OCI-LY7 (cell line): Measurements from ENCODE around the gene TSR3. TPM values are rescaled to one million over a fixed set of nuclear protein-coding genes. Genes with fewer than 3 reads are reported as not detected.

Experiments used
- BruUV-seq: library from RNA; stranded (reverse); fragments of 400-500 nt; replicated peaks from 2 replicates; lab custom pipeline; 2021; lab: Mats Ljungman, UMichigan
- CTCF ChIA-PET: fragments of 300-600 bp; sonication (Branson Sonifier 250); formaldehyde crosslinking; loops from one replicate; lab custom pipeline; 2022; ENCODE audit warnings: antibody characterized with exemption; ENCODE audit not compliant: unreplicated experiment; lab: Charles Lee
- POLR2A ChIA-PET: fragments of 300-600 bp; sonication (Branson Sonifier 250); formaldehyde crosslinking; loops from one replicate; lab custom pipeline; 2022; ENCODE audit warnings: antibody characterized with exemption; lab: Charles Lee
- DNase-seq: peaks from one replicate; pipeline ENCODE4 v3.0.0-alpha.2; 2015; ENCODE audit warnings: low spot score
- H2AFZ ChIP-seq: fragments of 200-600 bp; sonication (generic), shearing (Covaris generic); 2 replicates; pipeline ENCODE4 v1.6.1; 2014; ENCODE audit warnings: mild to moderate bottlenecking, antibody characterized with exemption, low read length, moderate library complexity
- H3K27ac ChIP-seq: fragments of 200-600 bp; sonication (generic); 2 replicates; pipeline ENCODE4 v1.5.1; 2014; ENCODE audit warnings: mixed run types, low read depth, mild to moderate bottlenecking, moderate library complexity, low read length, inconsistent platforms; ENCODE audit not compliant: poor library complexity, severe bottlenecking
- H3K36me3 ChIP-seq: fragments of 200-600 bp; sonication (generic); 2 replicates; pipeline ENCODE4 v1.6.1; 2014; ENCODE audit warnings: mild to moderate bottlenecking, antibody characterized with exemption, low read length, moderate library complexity, mixed read lengths; ENCODE audit not compliant: insufficient read depth
- H3K4me1 ChIP-seq: fragments of 200-600 bp; sonication (generic); 2 replicates; pipeline ENCODE4 v1.5.1; 2014; ENCODE audit warnings: mild to moderate bottlenecking, low read length; ENCODE audit not compliant: insufficient read depth, poor library complexity, severe bottlenecking
- H3K4me2 ChIP-seq: fragments of 200-600 bp; sonication (generic); 2 replicates; pipeline ENCODE4 v1.6.1; 2014; ENCODE audit warnings: mild to moderate bottlenecking, low read length
- H3K4me3 ChIP-seq: fragments of 200-600 bp; sonication (generic); 2 replicates; pipeline ENCODE4 v1.5.1; 2014; ENCODE audit warnings: mild to moderate bottlenecking, low read depth, low read length; ENCODE audit not compliant: poor library complexity, severe bottlenecking
- H3K79me2 ChIP-seq: fragments of 200-600 bp; sonication (generic); 2 replicates; pipeline ENCODE4 v1.6.1; 2016; ENCODE audit warnings: low read depth, mild to moderate bottlenecking, low read length, moderate library complexity, mixed read lengths; ENCODE audit not compliant: insufficient read depth
- H3K9me2 ChIP-seq: fragments of 200-600 bp; sonication (generic); 2 replicates; pipeline ENCODE4 v1.6.1; 2016; ENCODE audit warnings: mild to moderate bottlenecking, low read length, mixed read lengths; ENCODE audit not compliant: insufficient read depth
- H3K9me3 ChIP-seq: fragments of 200-600 bp; sonication (generic); 2 replicates; pipeline ENCODE4 v1.6.1; 2014; ENCODE audit warnings: mild to moderate bottlenecking, mixed run types, low read length, mixed read lengths
- H4K20me1 ChIP-seq: fragments of 200-600 bp; sonication (generic); 2 replicates; pipeline ENCODE4 v1.6.1; 2014; ENCODE audit warnings: mild to moderate bottlenecking, antibody characterized with exemption, low read length, moderate library complexity, mixed read lengths; ENCODE audit not compliant: insufficient read depth
- CTCF ChIP-seq: fragments of 200-600 bp; sonication (generic); conservative IDR thresholded peaks from 2 replicates; pipeline ENCODE4 v1.5.1; 2014; ENCODE audit warnings: mild to moderate bottlenecking, antibody characterized with exemption, low read length, moderate library complexity, mixed read lengths
- EZH2phosphoT487 ChIP-seq: fragments of 200-600 bp; sonication (generic); IDR thresholded peaks from 2 replicates; pipeline ENCODE4 v1.6.1; 2018; ENCODE audit warnings: low read depth, borderline replicate concordance, mild to moderate bottlenecking, mixed run types, antibody characterized with exemption, low read length, moderate library complexity, mixed read lengths
- intact Hi-C: fragments of 100-400 bp; cut with micrococcal nuclease; formaldehyde crosslinking; loops from one replicate; pipeline ENCODE4 v1.10.0; 2022; ENCODE audit not compliant: unreplicated experiment
- total RNA-seq, 2 experiments: library from RNA; depleted of rRNA in 1 of 2; stranded (reverse); fragments of >200 nt in 1 of 2; shearing (Covaris generic) in 1 of 2; gene quantifications; 2 replicates each; pipeline ENCODE4 v1.2.3, GENCODE V29; 2014 to 2022

TSR3 gene
- total RNA-seq, 2 experiments from 2014 or later: 47.2 to 75.8 TPM

DNA sequence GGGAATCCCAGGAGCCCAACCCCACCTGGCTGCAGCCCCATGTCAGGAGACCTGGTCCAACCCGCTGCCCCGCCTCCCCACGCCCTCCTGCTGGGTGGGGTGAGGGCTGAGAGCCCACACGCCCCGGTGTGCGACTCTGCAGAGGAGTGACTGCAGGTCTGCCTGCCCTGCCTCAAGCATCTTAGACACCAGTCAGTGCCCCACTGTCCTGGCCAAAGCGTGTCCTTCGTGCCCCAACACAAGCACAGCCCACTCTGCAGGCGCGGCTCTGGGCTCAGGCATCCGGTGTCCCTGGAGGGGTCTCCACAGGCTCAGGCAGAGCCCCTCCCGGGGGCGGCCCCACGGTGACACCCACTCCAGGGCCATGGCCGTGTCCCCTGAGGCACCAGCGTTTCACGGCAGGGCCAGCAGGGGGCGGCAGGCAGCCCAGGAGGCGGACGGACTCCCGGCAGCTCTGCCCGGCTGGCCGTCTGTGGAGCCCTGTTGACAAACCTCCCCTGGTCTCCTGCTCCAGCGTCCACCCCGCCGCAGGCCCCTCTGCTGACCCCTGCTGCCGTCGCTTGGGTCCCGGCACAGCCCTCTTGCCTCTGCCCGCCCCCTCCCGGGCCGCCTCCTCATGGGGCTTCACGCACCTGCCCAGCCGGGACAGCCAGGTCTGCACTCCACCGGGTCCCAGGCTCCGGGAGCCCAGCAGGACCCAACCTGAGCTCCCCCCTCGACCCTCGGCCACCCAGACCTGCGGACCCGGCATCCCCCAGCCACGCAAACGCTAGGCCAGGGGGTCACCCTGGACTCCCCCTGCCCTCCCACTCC, 50.8 kb downstream of the TSR3 start:
- H3K4me3 ChIP-seq: peak overlapping the region; percentile 24
- 0 out of 2 replicates have a peak overlapping the region, but pooled peaks have one; percentile 21 for H2AFZ ChIP-seq

GRCh38 chr16:1299868-1300203, 51.8 kb downstream of the TSR3 start:
- no peak overlapping the region for H3K4me3 ChIP-seq
- H3K36me3 ChIP-seq: no peaks in the 10 kb centered on the region
- no peaks in the 10 kb centered on the region for H3K9me3 ChIP-seq
- no TSS peak for BruUV-seq
- POLR2A ChIA-PET: no interaction called here
- CTCF ChIA-PET: no interaction called here
- no peak for DNase-seq
- no peak for TF ChIP-seq CTCF
- no peak for TF ChIP-seq EZH2phosphoT487
- peaks cover 44% of the 10 kb centered on the region for H3K4me1 ChIP-seq
- H2AFZ ChIP-seq: no peak overlapping the region
- no peaks in the 10 kb centered on the region for H4K20me1 ChIP-seq
- no peak overlapping the region for H3K27ac ChIP-seq
- intact Hi-C loops: loop anchor here (10.0 kb wide), 2 partner anchors 115 to 315 kb away; partner anchors contain the start of genes CRAMP1, IFT140 and UNKL
- no peak overlapping the region for H3K4me2 ChIP-seq
- no peaks in the 10 kb centered on the region for H3K79me2 ChIP-seq
- no peaks in the 10 kb centered on the region for H3K9me2 ChIP-seq

More for the DNA sequence above, 50.8 kb downstream of the TSR3 start:
- ChIA-PET POLR2A (no interaction called here), CTCF (no interaction called here)
- DNase-seq: peak; percentile 69
- no peaks in the 10 kb centered on the region for H3K9me3 ChIP-seq
- no peaks in the 10 kb centered on the region for H3K9me2 ChIP-seq
- H3K4me2 ChIP-seq: peak overlapping the region; percentile 54
- no TSS peak for BruUV-seq
- H3K27ac ChIP-seq: no peak overlapping the region
- TF ChIP-seq CTCF (peak; percentile 82), EZH2phosphoT487 (no peak)
- H3K36me3 ChIP-seq: no peaks in the 10 kb centered on the region
- no peaks in the 10 kb centered on the region for H4K20me1 ChIP-seq
- intact Hi-C loops: loop anchor here (10.0 kb wide), 2 partner anchors 114 to 314 kb away; partner anchors contain the start of genes CRAMP1, IFT140 and UNKL
- H3K4me1 ChIP-seq: peaks cover 45% of the 10 kb centered on the region
- no peaks in the 10 kb centered on the region for H3K79me2 ChIP-seq

Other genes starting within 250 kb of the TSR3 start
- not detected in 2 replicates for gene CACNA1H, start 198.8 kb downstream of the TSR3 start, total RNA-seq (2014; rRNA removed; shearing (Covaris generic))
- not detected in 2 replicates for gene CACNA1H, start 198.8 kb downstream of the TSR3 start, total RNA-seq (2022)
- gene TPSG1, start 126.6 kb downstream of the TSR3 start, total RNA-seq (2014; rRNA removed; shearing (Covaris generic)): not detected in 2 replicates
- not detected in 2 replicates for gene TPSG1, start 126.6 kb downstream of the TSR3 start, total RNA-seq (2022)
- not detected in 2 replicates for gene TPSB2, start 121.7 kb downstream of the TSR3 start, total RNA-seq (2014; rRNA removed; shearing (Covaris generic))
- not detected in 2 replicates for gene TPSB2, start 121.7 kb downstream of the TSR3 start, total RNA-seq (2022)
- not detected in 2 replicates for gene TPSAB1, start 111.2 kb downstream of the TSR3 start, total RNA-seq (2014; rRNA removed; shearing (Covaris generic))
- gene TPSAB1, start 111.2 kb downstream of the TSR3 start, total RNA-seq (2022): not detected in 2 replicates
- not detected in 2 replicates for gene TPSD1, start 95.8 kb downstream of the TSR3 start, total RNA-seq (2014; rRNA removed; shearing (Covaris generic))
- gene TPSD1, start 95.8 kb downstream of the TSR3 start, total RNA-seq (2022): not detected in 2 replicates
- 122 and 126 TPM in 2 replicates for gene UBE2I, start 42.2 kb downstream of the TSR3 start, total RNA-seq (2014; rRNA removed; shearing (Covaris generic))
- 323 and 349 TPM in 2 replicates for gene UBE2I, start 42.2 kb downstream of the TSR3 start, total RNA-seq (2022)
- 2.9 and 6.3 TPM in 2 replicates for gene BAIAP3, start 18.2 kb downstream of the TSR3 start, total RNA-seq (2014; rRNA removed; shearing (Covaris generic))
- gene BAIAP3, start 18.2 kb downstream of the TSR3 start, total RNA-seq (2022): 2.4 and 3.2 TPM in 2 replicates
- 21.3 and 22.5 TPM in 2 replicates for gene GNPTG, start 53 bp upstream of the TSR3 start, total RNA-seq (2014; rRNA removed; shearing (Covaris generic))
- gene GNPTG, start 53 bp upstream of the TSR3 start, total RNA-seq (2022): 24.1 and 26.6 TPM in 2 replicates
- gene UNKL, start 62.8 kb upstream of the TSR3 start, total RNA-seq (2014; rRNA removed; shearing (Covaris generic)): 22.3 and 31.0 TPM in 2 replicates
- gene UNKL, start 62.8 kb upstream of the TSR3 start, total RNA-seq (2022): 33.7 and 61.3 TPM in 2 replicates
- gene UQCC4, start 68.9 kb upstream of the TSR3 start, total RNA-seq (2014; rRNA removed; shearing (Covaris generic)): 23.2 and 36.4 TPM in 2 replicates
- 16.5 and 17.0 TPM in 2 replicates for gene UQCC4, start 68.9 kb upstream of the TSR3 start, total RNA-seq (2022)
- not detected in 2 replicates for gene PERCC1, start 79.2 kb upstream of the TSR3 start, total RNA-seq (2014; rRNA removed; shearing (Covaris generic))
- not detected in 2 replicates for gene PERCC1, start 79.2 kb upstream of the TSR3 start, total RNA-seq (2022)
- 0.46 and 0.85 TPM in 2 replicates for gene CCDC154, start 92.7 kb upstream of the TSR3 start, total RNA-seq (2014; rRNA removed; shearing (Covaris generic))
- gene CCDC154, start 92.7 kb upstream of the TSR3 start, total RNA-seq (2022): 1.1 and 2.5 TPM in 2 replicates
- gene CLCN7, start 123.2 kb upstream of the TSR3 start, total RNA-seq (2014; rRNA removed; shearing (Covaris generic)): 29.6 and 31.1 TPM in 2 replicates
- 60.3 and 62.4 TPM in 2 replicates for gene CLCN7, start 123.2 kb upstream of the TSR3 start, total RNA-seq (2022)
- not detected in 2 replicates for gene PTX4, start 137.1 kb upstream of the TSR3 start, total RNA-seq (2014; rRNA removed; shearing (Covaris generic))
- gene PTX4, start 137.1 kb upstream of the TSR3 start, total RNA-seq (2022): not detected in 2 replicates
- 43.5 and 58.2 TPM in 2 replicates for gene TELO2, start 141.5 kb upstream of the TSR3 start, total RNA-seq (2014; rRNA removed; shearing (Covaris generic))
- 63.7 and 70.1 TPM in 2 replicates for gene TELO2, start 141.5 kb upstream of the TSR3 start, total RNA-seq (2022)
- gene TMEM204, start 181.8 kb upstream of the TSR3 start, total RNA-seq (2014; rRNA removed; shearing (Covaris generic)): not detected in 2 replicates
- not detected in 2 replicates for gene TMEM204, start 181.8 kb upstream of the TSR3 start, total RNA-seq (2022)